HG02870 (cell line): ENCODE data around the gene CFAP73.

Experiments used
- ATAC-seq: cut with Tn5 transposase; IDR thresholded peaks from one replicate; pipeline ENCODE4 v1.9.1; 2021; ENCODE audit warnings: mild to moderate bottlenecking, moderate library complexity; ENCODE audit not compliant: unreplicated experiment

CFAP73 gene

GRCh38 chr12:113119980-113120669 lies 29.4 kb upstream of the CFAP73 start:
- ATAC-seq, result no peak

GRCh38 chr12:113120670-113121370 lies 28.7 kb upstream of the CFAP73 start:
- ATAC-seq, result no peak

GRCh38 chr12:113127791-113128199 lies 21.7 kb upstream of the CFAP73 start:
- ATAC-seq, result no peak

- ATAC-seq, result no peak
Observed at GRCh38 chr12:113128802-113129663, 20.5 kb upstream of the CFAP73 start.

- ATAC-seq, result no peak
Observed at GRCh38 chr12:113129664-113130456, 19.7 kb upstream of the CFAP73 start.

GRCh38 chr12:113130457-113131135 lies 18.9 kb upstream of the CFAP73 start:
- no peak for ATAC-seq

- ATAC-seq, result no peak
Observed at GRCh38 chr12:113131556-113131955, 18.0 kb upstream of the CFAP73 start.

GRCh38 chr12:113133036-113133435 lies 16.5 kb upstream of the CFAP73 start:
- ATAC-seq, result no peak

- no peak for ATAC-seq
Observed at GRCh38 chr12:113133666-113134065, 15.9 kb upstream of the CFAP73 start.

GRCh38 chr12:113134071-113134470 lies 15.5 kb upstream of the CFAP73 start:
- no peak for ATAC-seq

GRCh38 chr12:113134521-113134951 lies 15.0 kb upstream of the CFAP73 start:
- no peak for ATAC-seq

GRCh38 chr12:113135178-113136127 lies 14.1 kb upstream of the CFAP73 start, which contains the start of gene RASAL1:
RASAL1 (minus strand) TSS chr12:113135761; CDS start chr12:113135462, 299 bp downstream.
- ATAC-seq, result no peak

- no peak for ATAC-seq
Observed at GRCh38 chr12:113136128-113136989, 13.2 kb upstream of the CFAP73 start.

- no peak for ATAC-seq
Observed at GRCh38 chr12:113136990-113137511, 12.5 kb upstream of the CFAP73 start.

GRCh38 chr12:113137861-113138783 lies 11.4 kb upstream of the CFAP73 start:
- no peak for ATAC-seq

GRCh38 chr12:113138826-113139225 lies 10.7 kb upstream of the CFAP73 start:
- ATAC-seq, result no peak

- no peak for ATAC-seq
Observed at GRCh38 chr12:113140706-113141105, 8.8 kb upstream of the CFAP73 start.
